ENCODE measurements around the gene NDUFAB1. TPM values are rescaled to one million over a fixed set of nuclear protein-coding genes. Genes with fewer than 3 reads are reported as not detected.
A peak's percentile ranks its signal among the peaks of the same experiment; 100 is the strongest.
"Not testable (repeated sequence)": the region's sequence is repeated elsewhere in the genome, so short reads cannot be mapped to it uniquely, and the experiment has no call there.

NDUFAB1 gene
- total RNA-seq, 1 donor = 98.4 TPM

DNA sequence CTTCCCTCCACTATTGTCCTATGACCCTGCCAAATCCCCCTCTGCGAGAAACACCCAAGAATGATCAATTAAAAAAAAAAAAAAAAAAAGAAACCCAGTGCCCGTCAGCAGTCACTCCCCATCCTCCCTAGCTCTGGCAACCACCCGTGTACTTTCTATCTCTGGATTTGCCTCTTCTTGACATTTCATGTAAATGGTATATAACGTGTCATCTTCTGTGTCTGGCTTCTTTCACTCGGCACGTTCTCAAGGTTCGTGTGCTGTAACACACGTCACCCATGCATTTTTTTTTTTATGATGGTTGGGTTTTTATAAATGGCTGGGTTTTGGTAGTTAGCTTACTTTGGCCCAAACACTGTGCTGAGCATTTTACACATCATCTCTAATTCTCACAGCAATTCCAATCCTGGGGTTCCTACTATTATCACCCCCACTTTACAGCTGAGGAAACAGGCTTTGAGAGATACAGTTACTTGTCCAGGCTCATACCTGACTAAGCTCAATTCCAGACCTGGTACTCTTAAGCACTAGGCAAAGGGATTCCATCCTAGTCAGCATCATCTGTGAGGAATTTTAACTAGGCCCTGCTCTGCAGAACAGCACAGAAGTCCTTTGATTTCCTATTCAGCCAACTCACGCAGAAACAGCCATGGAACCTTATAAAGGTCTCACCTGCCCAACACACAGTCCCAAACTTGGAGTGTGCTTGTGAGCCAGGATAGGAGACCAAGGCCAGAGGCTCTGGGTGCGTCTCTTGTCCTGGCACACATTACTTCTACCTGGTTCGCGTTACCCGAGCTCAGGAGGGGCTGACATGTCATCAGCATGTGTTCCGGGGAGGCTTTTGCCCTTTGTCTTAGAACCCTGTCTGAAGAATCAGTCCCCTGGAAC is 11.7 kb downstream of the NDUFAB1 start:
- DNase-seq (ENCODE audit: low read depth) = peak; percentile 39
- no peak overlapping the region for H3K4me3 ChIP-seq (ENCODE audit: low read depth, low read length)
- TF ChIP-seq, protein P1, sequence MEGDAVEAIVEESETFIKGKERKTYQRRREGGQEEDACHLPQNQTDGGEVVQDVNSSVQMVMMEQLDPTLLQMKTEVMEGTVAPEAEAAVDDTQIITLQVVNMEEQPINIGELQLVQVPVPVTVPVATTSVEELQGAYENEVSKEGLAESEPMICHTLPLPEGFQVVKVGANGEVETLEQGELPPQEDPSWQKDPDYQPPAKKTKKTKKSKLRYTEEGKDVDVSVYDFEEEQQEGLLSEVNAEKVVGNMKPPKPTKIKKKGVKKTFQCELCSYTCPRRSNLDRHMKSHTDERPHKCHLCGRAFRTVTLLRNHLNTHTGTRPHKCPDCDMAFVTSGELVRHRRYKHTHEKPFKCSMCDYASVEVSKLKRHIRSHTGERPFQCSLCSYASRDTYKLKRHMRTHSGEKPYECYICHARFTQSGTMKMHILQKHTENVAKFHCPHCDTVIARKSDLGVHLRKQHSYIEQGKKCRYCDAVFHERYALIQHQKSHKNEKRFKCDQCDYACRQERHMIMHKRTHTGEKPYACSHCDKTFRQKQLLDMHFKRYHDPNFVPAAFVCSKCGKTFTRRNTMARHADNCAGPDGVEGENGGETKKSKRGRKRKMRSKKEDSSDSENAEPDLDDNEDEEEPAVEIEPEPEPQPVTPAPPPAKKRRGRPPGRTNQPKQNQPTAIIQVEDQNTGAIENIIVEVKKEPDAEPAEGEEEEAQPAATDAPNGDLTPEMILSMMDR (IDR thresholded peaks at IDR 0.05; ENCODE audit: insufficient read depth, low read depth, low read length) = no peak

DNA sequence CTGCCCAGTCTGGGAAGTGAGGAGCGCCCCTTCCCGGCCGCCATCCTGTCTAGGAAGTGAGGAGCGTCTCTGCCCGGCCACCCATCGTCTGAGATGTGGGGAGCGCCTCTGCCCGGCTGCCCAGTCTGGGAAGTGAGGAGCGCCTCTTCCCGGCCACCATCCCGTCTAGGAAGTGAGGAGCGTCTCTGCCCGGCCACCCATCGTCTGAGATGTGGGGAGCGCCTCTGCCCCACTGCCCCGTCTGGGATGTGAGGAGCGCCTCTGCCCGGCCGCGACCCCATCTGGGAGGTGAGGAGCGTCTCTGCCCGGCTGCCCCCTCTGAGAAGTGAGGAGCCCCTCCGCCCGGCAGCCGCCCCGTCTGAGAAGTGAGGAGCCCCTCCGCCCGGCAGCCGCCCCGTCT is 12.8 kb downstream of the NDUFAB1 start:
- not testable (repeated sequence) for DNase-seq (ENCODE audit: low read depth); H3K4me3 ChIP-seq (ENCODE audit: low read depth, low read length)

DNA sequence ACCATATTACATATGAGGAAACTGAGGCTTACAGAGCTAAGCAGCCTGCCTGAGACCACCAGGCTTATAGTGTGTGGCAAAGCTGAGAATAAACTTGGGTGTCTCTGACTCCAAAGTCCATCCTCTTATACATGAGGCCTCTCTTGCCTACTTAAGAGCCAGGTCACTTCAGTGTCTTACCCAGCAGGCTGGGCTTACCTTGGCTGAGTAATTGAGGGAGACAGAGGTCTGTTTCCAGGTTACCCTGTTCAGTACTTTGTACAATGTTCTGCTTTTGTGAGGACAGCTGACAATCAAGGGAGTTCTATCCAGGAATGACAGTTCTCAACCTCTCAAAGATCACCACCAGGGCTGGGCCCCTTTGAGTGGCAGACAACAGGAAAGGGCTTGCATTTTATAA is 14.4 kb downstream of the NDUFAB1 start:
- TF ChIP-seq, protein P1 (IDR thresholded peaks at IDR 0.05; ENCODE audit: insufficient read depth, low read depth, low read length) = no peak
- H3K4me3 ChIP-seq (ENCODE audit: low read depth, low read length) = no peak overlapping the region
- no peak for DNase-seq (ENCODE audit: low read depth)

DNA sequence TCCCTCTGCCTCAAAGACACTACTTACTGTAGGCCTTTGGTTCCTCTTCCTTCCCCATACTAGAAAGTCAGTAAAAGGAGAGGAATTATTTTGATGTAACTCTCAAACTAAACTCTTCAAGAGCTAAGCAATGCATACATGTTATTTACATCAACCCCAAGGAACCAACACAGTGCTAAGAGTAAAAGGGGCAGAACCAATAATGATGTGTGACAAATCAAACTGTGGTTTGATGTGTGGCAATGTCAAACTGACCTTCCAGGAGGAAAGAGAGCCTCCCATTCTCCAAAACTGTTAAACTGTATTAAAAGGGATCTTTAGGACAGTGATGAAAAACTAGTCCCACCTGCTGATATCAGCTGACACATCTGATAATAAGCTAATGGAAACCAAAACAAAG is 15.7 kb downstream of the NDUFAB1 start:
- TF ChIP-seq, protein P1 (IDR thresholded peaks at IDR 0.05; ENCODE audit: insufficient read depth, low read depth, low read length) = no peak

DNA sequence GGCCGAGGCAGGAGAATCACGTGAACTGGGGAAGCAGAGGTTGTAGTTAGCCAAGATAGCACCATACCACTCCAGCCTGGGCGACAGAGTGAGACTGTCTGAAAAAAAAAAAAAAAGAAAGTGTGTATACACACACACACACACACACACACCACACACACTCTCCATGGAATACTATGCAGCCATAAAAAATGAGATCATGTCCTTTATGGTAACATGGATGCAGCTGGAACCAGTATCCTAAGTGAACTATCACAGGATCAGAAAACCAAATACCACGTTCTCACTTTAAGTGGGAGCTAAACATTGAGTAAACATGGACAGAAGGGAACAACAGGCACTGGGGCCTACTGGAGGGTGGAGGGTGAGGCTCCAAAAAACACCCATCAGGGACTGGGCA is 16.7 kb downstream of the NDUFAB1 start:
- TF ChIP-seq, protein P1 (IDR thresholded peaks at IDR 0.05; ENCODE audit: insufficient read depth, low read depth, low read length) = no peak
- DNase-seq (ENCODE audit: low read depth) = no peak
- H3K4me3 ChIP-seq (ENCODE audit: low read depth, low read length) = no peak overlapping the region

More for the DNA sequence above, 15.7 kb downstream of the NDUFAB1 start:
- DNase-seq (ENCODE audit: low read depth) = no peak
- H3K4me3 ChIP-seq (ENCODE audit: low read depth, low read length) = no peak overlapping the region

DNA sequence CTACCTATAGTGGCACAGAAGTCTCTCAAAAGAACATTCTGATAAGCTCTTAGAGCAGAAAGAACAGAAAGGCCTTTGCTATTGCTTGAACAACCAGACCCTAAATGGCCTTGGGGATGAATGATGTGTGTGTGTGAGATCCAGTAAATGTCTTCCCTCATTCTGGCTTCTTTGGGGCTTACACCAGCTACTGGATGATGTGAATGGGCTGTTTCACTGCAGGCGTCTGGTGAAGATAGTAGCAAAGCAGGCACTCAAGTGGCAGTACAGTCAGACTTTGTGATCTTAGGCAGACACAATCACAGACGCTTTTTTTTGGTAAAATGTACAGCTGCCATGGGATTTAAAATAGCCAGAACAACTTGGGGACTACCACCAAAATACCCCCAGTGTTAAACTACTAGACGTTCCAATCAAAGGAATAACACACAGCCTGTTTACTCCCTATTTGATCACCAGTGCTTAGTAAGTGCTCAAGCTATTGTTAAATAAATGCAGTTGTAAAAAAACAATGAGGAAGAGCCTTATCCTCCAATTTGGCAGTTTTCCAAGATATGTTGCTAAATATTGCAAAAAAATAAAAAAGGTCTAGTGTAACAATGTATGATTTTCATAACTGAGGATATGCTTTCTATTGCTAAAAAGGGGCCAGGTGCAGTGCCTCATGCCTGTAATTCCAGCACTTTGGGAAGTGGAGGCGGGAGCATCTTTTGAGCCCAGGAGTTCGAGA is 17.9 kb downstream of the NDUFAB1 start:
- peak; percentile 10 for DNase-seq (ENCODE audit: low read depth)
- no peak overlapping the region for H3K4me3 ChIP-seq (ENCODE audit: low read depth, low read length)
- TF ChIP-seq, protein P1 (IDR thresholded peaks at IDR 0.05; ENCODE audit: insufficient read depth, low read depth, low read length) = no peak

DNA sequence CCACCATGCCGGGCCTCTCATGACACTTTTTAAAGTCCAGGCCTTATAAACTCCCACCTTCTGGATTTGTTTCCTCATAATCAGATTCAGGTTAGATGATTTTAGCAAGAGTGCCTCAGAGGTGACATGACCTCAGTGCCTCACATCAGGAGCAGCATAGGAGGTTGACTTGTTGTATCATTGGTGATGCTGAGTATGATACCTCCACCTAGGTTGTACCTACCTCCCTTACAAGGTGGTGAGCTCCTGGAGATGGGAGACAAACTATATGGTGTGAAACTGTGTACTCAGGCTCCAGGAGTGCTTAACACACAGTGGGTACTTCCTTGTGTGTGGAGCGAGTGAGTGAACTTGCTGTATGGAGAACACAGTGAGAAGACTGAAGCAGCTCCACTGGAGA is 18.6 kb downstream of the NDUFAB1 start:
- TF ChIP-seq, protein P1 (IDR thresholded peaks at IDR 0.05; ENCODE audit: insufficient read depth, low read depth, low read length) = no peak
- no peak for DNase-seq (ENCODE audit: low read depth)
- no peak overlapping the region for H3K4me3 ChIP-seq (ENCODE audit: low read depth, low read length)

All from fibroblast of villous mesenchyme (primary cell).